Cortex of kidney (tissue), 1 donor: ENCODE results near the gene NKAIN4.
"Not testable (repeated sequence)": the region's sequence is repeated elsewhere in the genome, so short reads cannot be mapped to it uniquely, and the experiment has no call there.

ENCODE experiments used
- DNase-seq: peaks from one replicate; lab custom pipeline; 2025; lab: John Stamatoyannopoulos, UW

Gene NKAIN4

GRCh38 chr20:63236116-63236837 lies 18.0 kb downstream of the NKAIN4 start:
- no peak for DNase-seq

DNA sequence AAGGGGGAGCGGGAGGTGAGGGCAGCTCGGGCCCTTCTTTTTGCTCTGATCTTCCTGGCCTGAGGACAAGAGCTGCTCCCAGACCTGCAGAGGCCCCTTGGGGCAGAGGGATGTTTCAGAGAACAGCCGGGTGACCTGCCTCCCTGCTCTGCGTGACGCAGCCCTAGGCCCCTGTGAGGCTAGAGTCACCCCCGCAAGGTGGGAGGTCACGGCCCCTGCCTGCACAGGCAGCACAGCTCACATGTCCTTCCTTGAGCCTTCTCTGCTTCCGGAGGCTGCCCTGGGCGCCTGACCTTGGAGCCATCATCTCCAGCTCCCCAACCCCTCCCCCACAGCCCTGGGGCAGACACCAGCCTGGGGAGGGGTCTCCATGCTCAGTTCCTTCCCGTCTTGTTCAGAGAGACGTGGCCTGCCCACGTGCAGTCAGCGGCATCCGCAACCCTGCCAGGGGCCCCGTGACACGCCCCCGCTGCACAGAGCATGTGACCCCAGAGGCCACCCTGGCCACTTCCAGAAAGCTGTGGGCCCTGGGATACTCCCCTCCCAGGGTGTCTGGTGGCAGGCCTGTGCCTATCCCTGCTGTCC lies 18.8 kb downstream of the NKAIN4 start, which contains the start of gene BIRC7:
Gene BIRC7 (plus strand): TSS at position 507 of the 585 bp plus-strand sequence. CDS start 192 bp downstream, outside the sequence.
- DNase-seq: no peak

DNA sequence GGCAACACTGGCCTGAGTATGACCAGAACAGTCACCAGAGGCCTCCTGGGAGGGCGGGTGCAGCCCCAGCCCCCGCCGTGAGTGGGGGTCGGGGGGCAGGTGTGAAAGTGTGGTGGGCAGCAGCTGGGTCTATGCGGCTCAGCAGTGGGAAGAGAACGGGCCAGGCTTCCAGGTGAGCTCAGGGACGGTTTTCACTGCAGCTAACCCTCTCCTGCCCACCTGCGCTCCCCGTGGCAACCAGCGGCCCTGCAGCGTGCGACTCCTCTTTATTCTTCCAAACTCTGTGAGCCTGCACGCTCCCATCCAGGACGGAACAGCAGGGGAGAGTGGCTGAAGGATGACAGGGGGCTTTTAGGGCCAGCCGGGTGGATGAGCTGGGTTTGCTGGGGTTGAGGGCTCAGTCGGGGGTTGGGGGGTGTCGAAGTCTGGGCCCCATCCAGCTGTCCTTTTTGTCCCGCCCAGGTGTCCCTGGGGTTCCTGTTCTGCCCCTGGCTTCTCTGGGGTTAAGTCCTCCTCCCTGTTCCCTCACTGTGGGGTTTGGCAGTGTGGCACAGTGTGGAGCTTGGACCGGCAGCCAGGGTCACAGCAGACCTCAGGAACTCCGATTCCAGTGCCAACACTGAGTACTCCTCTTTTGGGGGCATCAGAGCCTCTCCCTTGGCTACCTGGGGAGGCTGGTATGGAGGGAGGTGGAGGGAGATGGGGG lies 19.4 kb downstream of the NKAIN4 start:
- no peak for DNase-seq

- no peak for DNase-seq
Measured at GRCh38 chr20:63233924-63234323, 20.3 kb downstream of the NKAIN4 start.

- DNase-seq: no peak
Measured at GRCh38 chr20:63233061-63233344, 21.3 kb downstream of the NKAIN4 start.

GRCh38 chr20:63232235-63233060 lies 21.8 kb downstream of the NKAIN4 start:
- DNase-seq: no peak

DNA sequence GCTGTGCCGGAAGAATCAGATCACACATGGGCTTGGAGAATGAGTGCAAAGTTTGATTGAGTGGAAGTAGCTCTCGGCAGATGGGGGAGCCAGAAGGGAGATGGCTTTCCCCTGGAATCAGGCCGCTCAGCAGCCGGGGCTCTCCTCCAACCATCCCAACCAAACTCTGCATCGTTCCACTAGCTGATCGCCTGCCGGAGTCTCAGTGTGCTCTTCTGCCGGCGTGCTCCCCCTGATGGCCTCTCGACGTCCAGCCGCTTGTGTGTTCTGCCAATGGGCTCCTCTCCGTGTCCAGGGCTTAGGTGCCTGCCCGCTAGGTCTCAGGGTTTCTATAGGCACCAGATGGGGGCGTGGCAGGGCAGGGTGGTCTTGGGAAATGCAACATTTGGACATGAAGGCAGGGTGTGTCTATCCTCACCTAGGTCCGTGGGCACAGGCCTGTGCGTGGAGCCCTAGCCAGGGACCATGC lies 23.4 kb downstream of the NKAIN4 start:
- DNase-seq: no peak

DNA sequence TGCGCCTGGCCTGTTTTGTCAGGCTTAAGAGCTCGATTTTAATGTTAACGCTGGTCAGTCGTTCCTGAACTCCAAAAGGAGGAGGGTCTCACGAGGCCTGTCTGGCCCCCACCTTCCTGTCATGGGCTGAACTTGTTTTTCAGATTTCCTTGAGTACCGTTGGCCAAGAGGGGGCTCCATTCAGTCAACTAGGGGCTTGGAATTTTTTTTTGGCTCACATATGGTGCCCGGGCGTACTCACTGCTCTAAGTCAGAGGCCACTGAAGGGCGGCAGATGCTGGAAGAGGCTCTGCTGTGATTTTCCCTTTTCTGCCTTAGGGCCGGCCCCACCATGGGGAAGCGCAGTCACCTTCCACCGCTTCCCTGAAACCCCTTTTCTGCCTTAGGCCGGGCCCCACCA lies 25.5 kb downstream of the NKAIN4 start:
- no peak for DNase-seq

GRCh38 chr20:63227260-63227659 lies 27.0 kb downstream of the NKAIN4 start:
- DNase-seq: no peak

GRCh38 chr20:63226042-63226943 lies 28.0 kb downstream of the NKAIN4 start:
- DNase-seq: no peak

GRCh38 chr20:63225082-63225454 lies 29.2 kb downstream of the NKAIN4 start:
- DNase-seq: no peak

GRCh38 chr20:63224412-63225081 lies 29.7 kb downstream of the NKAIN4 start:
- DNase-seq: no peak

DNA sequence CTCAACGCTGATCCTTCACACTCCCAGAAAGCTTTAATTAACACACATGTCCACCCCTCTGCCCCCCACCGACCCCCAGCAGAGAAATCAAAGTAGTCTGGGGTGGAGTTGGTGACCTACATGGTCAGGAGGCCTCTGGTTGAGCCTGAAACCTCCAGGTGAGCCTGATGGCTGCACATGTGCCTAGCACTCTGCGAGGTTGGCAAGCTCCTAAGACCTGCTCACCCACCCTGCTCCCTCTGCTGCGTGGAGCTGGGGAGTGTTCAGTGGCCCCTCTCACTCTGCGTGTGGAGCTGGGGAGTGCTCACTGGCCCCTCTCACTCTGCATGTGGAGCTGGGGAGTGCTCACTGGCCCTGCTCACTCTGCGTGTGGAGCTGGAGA lies 30.4 kb downstream of the NKAIN4 start:
- no peak for DNase-seq

- DNase-seq: no peak
Measured at GRCh38 chr20:63223121-63223825, 31.0 kb downstream of the NKAIN4 start.

- DNase-seq: no peak
Measured at GRCh38 chr20:63222541-63222940, 31.7 kb downstream of the NKAIN4 start.

- not testable (repeated sequence) for DNase-seq
Measured at GRCh38 chr20:63221400-63222053, 32.7 kb downstream of the NKAIN4 start.

DNA sequence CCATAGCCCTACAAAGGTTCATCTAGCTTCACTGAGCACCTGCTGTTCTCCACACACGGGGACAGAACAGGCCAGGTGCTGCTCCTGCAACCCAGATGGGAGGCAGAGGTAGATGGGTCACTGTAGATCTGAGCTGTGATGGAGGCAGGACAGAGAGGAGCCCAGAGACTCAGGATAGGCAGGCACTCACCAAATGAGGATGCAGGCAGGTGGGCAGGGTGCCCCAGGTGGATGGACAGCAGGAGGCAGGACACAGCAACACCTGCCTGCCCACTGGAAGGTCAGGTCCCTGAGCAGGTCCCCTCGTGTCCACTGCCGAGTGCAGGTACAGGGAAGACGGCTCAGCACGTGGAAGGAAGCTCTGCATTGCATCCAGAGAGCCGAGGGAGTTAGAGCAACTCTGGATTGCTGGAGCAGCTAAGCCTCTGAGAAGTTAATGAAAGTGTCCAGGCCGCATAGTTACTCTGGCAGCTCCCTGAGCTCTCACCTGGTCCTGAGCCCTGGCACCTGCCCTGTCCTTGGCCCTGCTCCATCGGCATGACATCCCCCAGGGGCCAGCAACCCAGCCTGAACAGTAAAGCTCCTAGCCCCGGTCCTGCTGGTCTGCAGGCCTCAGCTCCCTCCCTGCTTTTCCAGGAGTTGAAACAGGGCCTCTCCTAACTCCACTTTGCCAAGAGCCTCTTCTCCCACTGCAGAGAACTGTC lies 33.4 kb downstream of the NKAIN4 start:
- DNase-seq: no peak

- no peak for DNase-seq
Measured at GRCh38 chr20:63219866-63220521, 34.3 kb downstream of the NKAIN4 start.
